HTR-8/SVneo (cell line): ENCODE results near the gene BBX.

Experiments used
- DNase-seq: peaks from one replicate; pipeline ENCODE4 v3.0.0; 2011; ENCODE audit warnings: low spot score, mixed read lengths; ENCODE audit not compliant: insufficient read length
- FAIRE-seq: peaks from 2 replicates; lab custom pipeline; 2011; peaks lifted over from hg19 to GRCh38; lab: Jason Lieb, UNC

BBX gene

GRCh38 chr3:107727102-107727501 lies 204.3 kb downstream of the BBX start:
- FAIRE-seq (no peak), DNase-seq (no peak)

GRCh38 chr3:107729686-107730085 lies 206.9 kb downstream of the BBX start:
- no peak for DNase-seq
- no peak for FAIRE-seq

GRCh38 chr3:107734317-107734716 lies 211.6 kb downstream of the BBX start:
- no peak for FAIRE-seq
- no peak for DNase-seq

- FAIRE-seq = no peak
- DNase-seq = no peak
Observed at GRCh38 chr3:107737914-107738313, 215.2 kb downstream of the BBX start.

- no peak for DNase-seq
- no peak for FAIRE-seq
Observed at GRCh38 chr3:107738486-107739183, 215.9 kb downstream of the BBX start.

- DNase-seq = no peak
- no peak for FAIRE-seq
Observed at GRCh38 chr3:107739227-107739626, 216.5 kb downstream of the BBX start.

GRCh38 chr3:107740992-107741896 lies 218.5 kb downstream of the BBX start:
- no peak for DNase-seq
- no peak for FAIRE-seq

- DNase-seq (no peak), FAIRE-seq (no peak)
Observed at GRCh38 chr3:107745354-107745753, 222.6 kb downstream of the BBX start.

- FAIRE-seq (no peak), DNase-seq (no peak)
Observed at GRCh38 chr3:107752202-107752990, 229.6 kb downstream of the BBX start.

- FAIRE-seq (no peak), DNase-seq (no peak)
Observed at GRCh38 chr3:107753494-107753893, 230.7 kb downstream of the BBX start.

- DNase-seq (no peak), FAIRE-seq (no peak)
Observed at GRCh38 chr3:107753976-107754375, 231.2 kb downstream of the BBX start.

- FAIRE-seq (no peak), DNase-seq (no peak)
Observed at GRCh38 chr3:107756649-107757048, 233.9 kb downstream of the BBX start.

GRCh38 chr3:107757140-107757539 lies 234.4 kb downstream of the BBX start:
- FAIRE-seq = no peak
- DNase-seq = no peak

- FAIRE-seq (no peak), DNase-seq (no peak)
Observed at GRCh38 chr3:107760144-107760543, 237.4 kb downstream of the BBX start.

GRCh38 chr3:107761391-107761790 lies 238.6 kb downstream of the BBX start:
- DNase-seq = no peak
- FAIRE-seq = no peak

GRCh38 chr3:107765524-107765923 lies 242.8 kb downstream of the BBX start:
- no peak for FAIRE-seq

GRCh38 chr3:107767897-107768605 lies 245.3 kb downstream of the BBX start:
- FAIRE-seq (no peak), DNase-seq (no peak)

More at GRCh38 chr3:107765524-107765923, 242.8 kb downstream of the BBX start:
- DNase-seq = no peak

- FAIRE-seq (no peak), DNase-seq (no peak)
Observed at GRCh38 chr3:107769882-107770281, 247.1 kb downstream of the BBX start.

- DNase-seq (no peak), FAIRE-seq (no peak)
Observed at GRCh38 chr3:107772016-107772415, 249.3 kb downstream of the BBX start.

- FAIRE-seq (no peak), DNase-seq (no peak)
Observed at GRCh38 chr3:107775974-107776373, 253.2 kb downstream of the BBX start.
